ENCODE data around the gene IPO4. TPM values are rescaled to one million over a fixed set of nuclear protein-coding genes. Genes with fewer than 3 reads are reported as not detected.

The IPO4 gene
- total RNA-seq, 4 donors from 2014 or later, result 28.1 to 49.0 (median 31.3) TPM

GRCh38 chr14:24212924-24213865, 24.6 kb upstream of the IPO4 start, which contains the start of gene CHMP4A:
Gene CHMP4A (minus strand): TSS chr14:24213488. CDS start chr14:24213439, 49 bp downstream.
- H3K36me3 ChIP-seq, result peaks cover 13 to 16% of the 10 kb centered on the region in 2 donors
- no peaks in the 10 kb centered on the region for H3K9me3 ChIP-seq
- intact Hi-C loops (cut with DNase I), result no loop called here
- TF ChIP-seq POLR2A (IDR thresholded peaks at IDR 0.05), result peak; percentile 65 to 91
- TF ChIP-seq CTCF (IDR thresholded peaks at IDR 0.05), result peak in 2 of 6 experiments; percentile 21 to 32
- peak within 1 kb of the TSS; percentile 4 to 56 (median 54) for H3K4me3 ChIP-seq (replicated peaks in 1 of 3)
- no peaks in the 10 kb centered on the region for H3K27me3 ChIP-seq
- H3K27ac ChIP-seq, result peak within 1 kb of the TSS; percentile 77 to 97 (median 96)
- peaks cover 0 to 28% of the 10 kb centered on the region in 2 donors for H3K4me1 ChIP-seq
- peak; percentile 98 to 99 for DNase-seq
- WGBS, 2 donors, result 1% methylated on average over 40 to 50 of the region's 53 CpGs

GRCh38 chr14:24211311-24211710, 22.7 kb upstream of the IPO4 start:
- Histone ChIP-seq H3K9me3 (no peaks in the 10 kb centered on the region), H3K36me3 (peaks cover 13 to 31% of the 10 kb centered on the region in 2 donors), H3K27ac (no peak overlapping the region), H3K4me3 (replicated peaks in 1 of 3) (no peak overlapping the region), H3K4me1 (peaks cover 0 to 28% of the 10 kb centered on the region in 2 donors), H3K27me3 (no peaks in the 10 kb centered on the region)
- no peak for TF ChIP-seq POLR2A (IDR thresholded peaks at IDR 0.05)
- TF ChIP-seq CTCF (IDR thresholded peaks at IDR 0.05), result no peak
- no peak for DNase-seq
- intact Hi-C loops (cut with DNase I), result no loop called here
- WGBS, 2 donors, result 92 to 96% methylated on average over 6 of the region's 6 CpGs

GRCh38 chr14:24207625-24208024, 19.0 kb upstream of the IPO4 start:
- H3K36me3 ChIP-seq, result peaks cover 22 to 31% of the 10 kb centered on the region in 2 donors
- no peaks in the 10 kb centered on the region for H3K27me3 ChIP-seq
- intact Hi-C loops (cut with DNase I), result no loop called here
- H3K9me3 ChIP-seq, result no peaks in the 10 kb centered on the region
- DNase-seq, result no peak
- WGBS, 2 donors, result 83 to 100% methylated on average over 1 to 2 of the region's 2 CpGs
- H3K4me1 ChIP-seq, result peaks cover 0 to 6% of the 10 kb centered on the region in 2 donors
- no peak overlapping the region for H3K27ac ChIP-seq
- no peak for TF ChIP-seq CTCF (IDR thresholded peaks at IDR 0.05)
- TF ChIP-seq POLR2A (IDR thresholded peaks at IDR 0.05), result no peak
- H3K4me3 ChIP-seq (replicated peaks in 1 of 3), result no peak overlapping the region

- Histone ChIP-seq H3K9me3 (no peaks in the 10 kb centered on the region), H3K4me3 (replicated peaks in 1 of 3) (no peak overlapping the region), H3K27ac (no peak overlapping the region), H3K36me3 (peaks cover 22 to 31% of the 10 kb centered on the region in 2 donors), H3K4me1 (peaks cover 0 to 3% of the 10 kb centered on the region in 2 donors), H3K27me3 (no peaks in the 10 kb centered on the region)
- intact Hi-C loops (cut with DNase I), result no loop called here
- TF ChIP-seq CTCF (IDR thresholded peaks at IDR 0.05) (no peak), POLR2A (IDR thresholded peaks at IDR 0.05) (no peak)
- WGBS, 2 donors, result 87 to 99% methylated on average over 5 of the region's 5 CpGs
- no peak for DNase-seq
Observed at GRCh38 chr14:24207104-24207551, 18.5 kb upstream of the IPO4 start.
